Thyroid gland (tissue), 4 donors: Measurements from ENCODE around the gene PEPD. TPM values are rescaled to one million over a fixed set of nuclear protein-coding genes. Genes with fewer than 3 reads are reported as not detected.

Experiments
- DNase-seq, 2 donors: peaks; one replicate each; pipeline ENCODE4 v3.0.0-alpha.2; 2019
- H3K27ac ChIP-seq, 3 donors: fragments of 200-600 bp; sonication (generic); 1 replicate in 2 of 3; 2 replicates in 1 of 3; pipeline ENCODE4 v1.5.1; 2016 to 2019; ENCODE audit warnings: mild to moderate bottlenecking in 1 of 3, moderate library complexity in 1 of 3
- H3K27me3 ChIP-seq: fragments of 200-600 bp; sonication (generic); one replicate; pipeline ENCODE4 v1.5.1; 2019
- H3K36me3 ChIP-seq, 2 donors: fragments of 200-600 bp; sonication (generic); one replicate each; pipeline ENCODE4 v1.5.1; 2016 to 2019
- H3K4me1 ChIP-seq, 2 donors: fragments of 200-600 bp; sonication (generic); one replicate each; pipeline ENCODE4 v1.5.1; 2017 to 2019
- H3K4me3 ChIP-seq, 3 donors: fragments of 200-600 bp; sonication (generic); replicated peaks in 1 of 3; 1 replicate in 2 of 3; 2 replicates in 1 of 3; pipeline ENCODE4 v1.5.1; 2016; ENCODE audit warnings: mild to moderate bottlenecking in 1 of 3
- H3K9me3 ChIP-seq: fragments of 200-600 bp; sonication (generic); one replicate; pipeline ENCODE4 v1.5.1; 2017
- POLR2A ChIP-seq, 2 donors: fragments of 450-650 bp; IDR thresholded peaks; one replicate each; pipeline ENCODE4 v1.6.1; 2017; ENCODE audit warnings: antibody characterized with exemption in 2 of 2, mild to moderate bottlenecking in 2 of 2, moderate library complexity in 1 of 2
- WGBS, 2 donors: methylation state at CpG; one replicate each; pipeline ENCODE4 v1.1.5; 2017; 5-methylcytosine and 5-hydroxymethylcytosine counted together
- intact Hi-C: fragments of 100-400 bp; cut with DNase I; formaldehyde crosslinking; loops from one replicate; pipeline ENCODE4 v1.15.1; 2023
- total RNA-seq, 4 donors: library from RNA; depleted of rRNA; stranded (reverse); fragments of >200 nt; gene quantifications; one replicate each; pipeline ENCODE4 v1.2.3, GENCODE V29; 2016
- TF ChIP-seq, protein P1 (sequence below), 6 experiments: fragments of 200-600 bp in 3 of 6; fragments of 450-650 bp in 3 of 6; sonication (generic) in 3 of 6; IDR thresholded peaks; one replicate each; pipeline ENCODE4 v1.5.1; 2016 to 2019; ENCODE audit warnings: antibody characterized with exemption in 6 of 6, mild to moderate bottlenecking in 2 of 6, inconsistent platforms in 1 of 6, moderate library complexity in 1 of 6

The PEPD gene
- total RNA-seq, 4 donors from 2014 or later, result 76.8 to 121 (median 102) TPM

DNA sequence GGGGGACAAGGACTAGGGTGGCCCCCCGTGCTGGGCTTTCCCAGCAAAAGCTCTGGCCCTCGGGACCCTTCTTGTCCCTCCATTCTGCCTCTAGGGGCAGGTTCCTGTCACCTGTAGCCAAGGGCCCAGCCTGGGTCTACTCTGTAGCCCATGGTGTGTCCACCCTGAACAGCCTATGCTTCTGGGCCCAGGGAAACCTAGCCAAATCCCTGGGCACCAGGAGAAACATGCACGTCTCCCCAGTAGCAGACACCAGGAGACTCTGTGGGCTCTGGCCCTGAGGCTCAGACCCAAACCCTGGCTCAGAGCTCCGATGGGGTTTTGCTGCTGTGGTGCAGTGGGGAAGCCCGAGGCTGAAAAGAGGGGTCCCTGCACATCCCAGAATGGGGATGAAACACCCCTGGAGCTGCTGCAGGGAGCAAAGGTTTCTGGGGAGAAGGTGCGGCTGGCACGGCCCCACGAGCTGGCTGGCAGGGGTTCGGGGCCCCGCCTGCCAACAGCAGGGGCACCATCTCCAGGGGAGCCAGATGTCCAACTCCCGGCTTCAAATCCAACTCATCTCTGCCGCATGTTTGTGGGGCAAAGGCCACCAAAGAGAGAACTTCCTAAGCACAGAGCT, 129.9 kb downstream of the PEPD start:
- Histone ChIP-seq H3K27me3 (no peaks in the 10 kb centered on the region), H3K4me3 (no peak overlapping the region), H3K27ac (no peak overlapping the region), H3K4me1 (peaks cover 52 to 96% of the 10 kb centered on the region in 2 donors), H3K9me3 (no peaks in the 10 kb centered on the region), H3K36me3 (no peaks in the 10 kb centered on the region)
- DNase-seq, result no peak
- no peak for TF ChIP-seq POLR2A (IDR thresholded peaks at IDR 0.05)
- TF ChIP-seq, protein P1, sequence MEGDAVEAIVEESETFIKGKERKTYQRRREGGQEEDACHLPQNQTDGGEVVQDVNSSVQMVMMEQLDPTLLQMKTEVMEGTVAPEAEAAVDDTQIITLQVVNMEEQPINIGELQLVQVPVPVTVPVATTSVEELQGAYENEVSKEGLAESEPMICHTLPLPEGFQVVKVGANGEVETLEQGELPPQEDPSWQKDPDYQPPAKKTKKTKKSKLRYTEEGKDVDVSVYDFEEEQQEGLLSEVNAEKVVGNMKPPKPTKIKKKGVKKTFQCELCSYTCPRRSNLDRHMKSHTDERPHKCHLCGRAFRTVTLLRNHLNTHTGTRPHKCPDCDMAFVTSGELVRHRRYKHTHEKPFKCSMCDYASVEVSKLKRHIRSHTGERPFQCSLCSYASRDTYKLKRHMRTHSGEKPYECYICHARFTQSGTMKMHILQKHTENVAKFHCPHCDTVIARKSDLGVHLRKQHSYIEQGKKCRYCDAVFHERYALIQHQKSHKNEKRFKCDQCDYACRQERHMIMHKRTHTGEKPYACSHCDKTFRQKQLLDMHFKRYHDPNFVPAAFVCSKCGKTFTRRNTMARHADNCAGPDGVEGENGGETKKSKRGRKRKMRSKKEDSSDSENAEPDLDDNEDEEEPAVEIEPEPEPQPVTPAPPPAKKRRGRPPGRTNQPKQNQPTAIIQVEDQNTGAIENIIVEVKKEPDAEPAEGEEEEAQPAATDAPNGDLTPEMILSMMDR (IDR thresholded peaks at IDR 0.05), result no peak
- WGBS, 2 donors, result 84 to 91% methylated on average over 11 to 12 of the region's 12 CpGs
- intact Hi-C loops, result loop anchor here (5.0 kb wide), 1 partner anchor 99 kb away; no protein-coding TSS in a partner anchor

DNA sequence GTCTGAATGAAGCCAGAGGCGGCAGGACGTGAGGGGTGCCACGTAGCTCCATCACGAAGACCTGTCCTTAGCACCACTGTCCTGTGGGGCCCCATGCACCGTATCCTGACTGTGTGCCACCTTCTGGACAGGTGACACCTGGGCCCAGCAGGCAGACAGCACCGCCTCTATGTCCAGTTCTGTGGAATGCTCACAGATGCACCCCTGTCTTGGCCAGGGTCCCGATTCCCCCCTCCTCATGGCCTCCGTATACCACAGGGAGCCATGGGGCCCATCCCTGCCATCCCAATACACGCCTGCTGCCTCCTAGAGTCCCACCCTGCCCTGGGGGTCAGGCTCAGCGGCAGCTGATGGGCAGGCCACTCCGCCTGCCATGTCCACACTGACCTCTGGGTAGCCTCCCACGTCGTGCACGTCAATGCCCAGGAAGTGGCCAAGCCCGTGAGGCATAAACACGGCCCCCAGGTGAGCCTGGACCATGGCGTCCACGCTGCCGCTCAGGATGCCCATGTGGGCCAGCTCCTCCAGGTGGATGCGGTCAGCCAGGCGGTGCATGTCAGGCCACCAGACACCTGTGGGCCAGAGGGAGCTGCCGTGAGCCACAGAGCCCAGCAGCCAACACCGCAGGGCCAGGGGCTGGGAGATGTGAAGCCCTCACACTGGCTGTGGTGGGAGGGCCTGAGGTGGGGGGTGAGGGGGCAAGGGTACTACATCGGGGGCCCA, 130.5 kb downstream of the PEPD start:
- Histone ChIP-seq H3K36me3 (no peaks in the 10 kb centered on the region), H3K9me3 (no peaks in the 10 kb centered on the region), H3K4me3 (no peak overlapping the region), H3K27me3 (no peaks in the 10 kb centered on the region), H3K4me1 (peaks cover 58 to 95% of the 10 kb centered on the region in 2 donors), H3K27ac (no peak overlapping the region)
- TF ChIP-seq POLR2A (IDR thresholded peaks at IDR 0.05), result no peak
- TF ChIP-seq, protein P1 (IDR thresholded peaks at IDR 0.05), result no peak
- WGBS, 2 donors, result 82 to 93% methylated on average over 10 to 12 of the region's 24 CpGs
- no peak for DNase-seq
- intact Hi-C loops, result loop anchor here (5.0 kb wide), 1 partner anchor 99 kb away; no protein-coding TSS in a partner anchor

DNA sequence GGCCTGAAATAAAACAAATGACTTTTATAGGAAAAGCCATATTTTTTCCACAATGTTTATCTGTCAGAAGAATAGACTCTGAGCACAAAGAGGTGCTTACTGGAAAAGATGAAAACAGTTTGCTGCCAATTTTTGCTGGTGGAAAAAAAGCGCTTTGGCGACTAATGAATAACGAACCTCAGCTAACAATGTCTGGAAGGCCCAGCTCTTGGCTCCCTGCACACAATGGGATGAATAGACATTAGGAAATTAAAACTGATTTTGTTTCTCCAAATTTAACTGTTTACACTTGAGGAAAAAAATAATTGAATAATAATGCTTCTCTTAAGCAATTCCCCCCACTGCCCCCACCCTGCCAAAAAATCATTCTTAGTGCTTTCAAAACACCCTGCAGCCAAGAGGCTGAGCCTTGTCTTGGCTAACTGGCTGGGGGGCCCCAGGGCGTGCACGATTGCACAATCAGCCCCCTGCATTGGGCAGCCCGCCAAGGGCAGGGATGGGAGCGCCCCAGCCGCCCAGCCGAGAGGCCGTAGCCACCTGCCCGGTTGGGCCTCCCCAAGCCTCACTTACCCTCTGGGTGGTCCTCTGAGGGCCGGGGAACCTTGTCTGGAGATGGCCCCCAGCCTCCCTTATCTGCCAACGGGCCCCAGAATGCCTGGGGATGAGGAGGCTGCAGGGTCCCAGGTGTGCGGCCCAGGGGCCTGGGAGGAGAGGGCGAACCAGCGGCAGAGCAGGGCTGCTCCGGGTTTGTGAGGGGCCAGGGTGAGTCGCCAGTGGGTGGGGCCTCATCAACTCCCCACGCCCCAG, 131.3 kb downstream of the PEPD start:
- Histone ChIP-seq H3K27ac (peak overlapping the region; percentile 43 to 79 (median 45)), H3K27me3 (no peaks in the 10 kb centered on the region), H3K9me3 (no peaks in the 10 kb centered on the region), H3K36me3 (no peaks in the 10 kb centered on the region), H3K4me3 (no peak overlapping the region), H3K4me1 (peaks cover 58 to 95% of the 10 kb centered on the region in 2 donors)
- intact Hi-C loops, result loop anchor here (5.0 kb wide), 1 partner anchor 98 kb away; no protein-coding TSS in a partner anchor
- WGBS, 2 donors, result 42 to 57% methylated on average over 13 to 16 of the region's 19 CpGs
- DNase-seq, result peak; percentile 48 to 51
- TF ChIP-seq, protein P1 (IDR thresholded peaks at IDR 0.05), result no peak
- no peak for TF ChIP-seq POLR2A (IDR thresholded peaks at IDR 0.05)

DNA sequence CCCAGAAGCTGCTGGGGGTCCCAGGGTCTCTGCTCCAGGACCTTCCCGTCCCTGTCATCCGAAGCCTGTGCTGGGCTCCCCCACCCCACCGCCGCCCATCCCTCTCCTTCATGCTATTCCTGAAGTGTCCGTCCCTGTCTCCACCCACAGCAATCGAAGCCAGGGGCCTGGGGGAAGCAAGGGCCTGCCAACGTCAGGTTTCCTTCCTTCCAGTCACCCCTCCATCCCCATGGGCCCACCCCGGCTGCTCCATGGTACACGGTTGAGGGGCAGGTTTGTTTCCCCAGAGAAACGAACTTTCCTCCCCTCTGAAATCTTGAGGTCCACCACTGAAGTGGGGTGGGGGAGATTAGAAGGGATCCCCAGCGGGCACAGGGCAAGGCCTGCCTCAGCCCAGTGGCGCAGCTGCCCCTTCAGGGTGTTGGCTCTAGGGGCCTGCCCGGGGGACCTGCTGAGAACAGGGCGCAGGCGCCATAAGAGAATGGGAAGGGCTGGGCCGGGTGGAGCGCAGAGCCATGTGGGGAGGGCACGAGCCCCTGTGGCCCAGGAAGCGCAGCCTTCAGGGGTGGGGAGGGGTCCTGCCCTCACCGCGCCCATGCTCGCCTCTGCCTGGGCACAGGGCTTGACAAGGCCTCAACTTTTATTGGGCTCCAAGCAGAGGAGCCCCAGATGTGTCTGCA, 132.0 kb downstream of the PEPD start:
- 68 to 75% methylated on average over 20 to 22 of the region's 22 CpGs for WGBS, 2 donors
- Histone ChIP-seq H3K36me3 (no peaks in the 10 kb centered on the region), H3K9me3 (no peaks in the 10 kb centered on the region), H3K27me3 (no peaks in the 10 kb centered on the region), H3K27ac (peak overlapping the region; percentile 43 to 79 (median 45)), H3K4me3 (no peak overlapping the region), H3K4me1 (peaks cover 61 to 90% of the 10 kb centered on the region in 2 donors)
- TF ChIP-seq, protein P1 (IDR thresholded peaks at IDR 0.05), result no peak
- no peak for TF ChIP-seq POLR2A (IDR thresholded peaks at IDR 0.05)
- intact Hi-C loops, result loop anchor here (5.0 kb wide), 1 partner anchor 97 kb away; no protein-coding TSS in a partner anchor
- no peak for DNase-seq
